Thoracic aorta endothelial cell (primary cell): ENCODE data around the gene SERPINA12. TPM values are rescaled to one million over a fixed set of nuclear protein-coding genes. Genes with fewer than 3 reads are reported as not detected.

Experiments
- total RNA-seq: library from RNA; depleted of rRNA; stranded (reverse); fragments of >200 nt; gene quantifications from 2 replicates; pipeline ENCODE4 v1.2.3, GENCODE V29; 2012

SERPINA12 gene
- not detected in 2 replicates for total RNA-seq

GRCh38 chr14:94509356-94509755 lies at the start of gene SERPINA12:
Gene SERPINA12 (minus strand): TSS chr14:94509469. CDS start chr14:94498397, 11,072 bp downstream.

GRCh38 chr14:94476023-94476422 lies 33.2 kb downstream of the SERPINA12 start, which contains the start of gene SERPINA9:
Gene SERPINA9 (minus strand): TSS chr14:94476197. CDS start chr14:94469840, 6,357 bp downstream.

Other genes starting within 250 kb of the SERPINA12 start
- gene SERPINA10, start 216.2 kb downstream of the SERPINA12 start, total RNA-seq, result not detected in 2 replicates
- not detected in 2 replicates for gene SERPINA6, start 186.1 kb downstream of the SERPINA12 start, total RNA-seq
- not detected in 2 replicates for gene SERPINA2, start 142.8 kb downstream of the SERPINA12 start, total RNA-seq
- 0.13 TPM in 1 of 2 replicates, not detected in the other for gene SERPINA1, start 120.9 kb downstream of the SERPINA12 start, total RNA-seq
- not detected in 2 replicates for gene SERPINA11, start 56.7 kb downstream of the SERPINA12 start, total RNA-seq
- not detected in 2 replicates for gene SERPINA9, start 33.3 kb downstream of the SERPINA12 start, total RNA-seq
- gene SERPINA4, start 52.0 kb upstream of the SERPINA12 start, total RNA-seq, result not detected in 2 replicates
- 0.53 TPM in 1 of 2 replicates, not detected in the other for gene SERPINA5, start 72.0 kb upstream of the SERPINA12 start, total RNA-seq
- gene SERPINA3, start 102.9 kb upstream of the SERPINA12 start, total RNA-seq, result 0.40 TPM in 1 of 2 replicates, not detected in the other